ENCODE results near the gene PNMA8C.
"Not testable (repeated sequence)": the region's sequence is repeated elsewhere in the genome, so short reads cannot be mapped to it uniquely, and the experiment has no call there.

Gene PNMA8C

GRCh38 chr19:46380690-46381089 is 48.0 kb downstream of the PNMA8C start:
- peaks cover 2% of the 10 kb centered on the region for H3K4me1 Mint-ChIP-seq (ENCODE audit: low read depth)
- H3K4me3 Mint-ChIP-seq, result no peak overlapping the region
- H3K27me3 Mint-ChIP-seq, result no peaks in the 10 kb centered on the region
- no peaks in the 10 kb centered on the region for H3K9me3 Mint-ChIP-seq (ENCODE audit: low read depth)
- no peak overlapping the region for H3K27ac Mint-ChIP-seq
- peaks cover 9% of the 10 kb centered on the region for H3K36me3 Mint-ChIP-seq

GRCh38 chr19:46378268-46378667 is 50.5 kb downstream of the PNMA8C start:
- H3K4me3 Mint-ChIP-seq, result no peak overlapping the region
- no peaks in the 10 kb centered on the region for H3K27me3 Mint-ChIP-seq
- peaks cover 9% of the 10 kb centered on the region for H3K36me3 Mint-ChIP-seq
- H3K4me1 Mint-ChIP-seq (ENCODE audit: low read depth), result peaks cover 2% of the 10 kb centered on the region
- H3K9me3 Mint-ChIP-seq (ENCODE audit: low read depth), result no peaks in the 10 kb centered on the region
- no peak overlapping the region for H3K27ac Mint-ChIP-seq

- H3K4me1 Mint-ChIP-seq (ENCODE audit: low read depth), result peaks cover 10% of the 10 kb centered on the region
- H3K36me3 Mint-ChIP-seq, result peaks cover 9% of the 10 kb centered on the region
- H3K4me3 Mint-ChIP-seq, result no peak overlapping the region
- no peaks in the 10 kb centered on the region for H3K9me3 Mint-ChIP-seq (ENCODE audit: low read depth)
- H3K27me3 Mint-ChIP-seq, result no peaks in the 10 kb centered on the region
- H3K27ac Mint-ChIP-seq, result no peak overlapping the region
Measured at GRCh38 chr19:46376241-46377153, 52.2 kb downstream of the PNMA8C start.

- not testable (repeated sequence) for H3K27me3 Mint-ChIP-seq; H3K27ac Mint-ChIP-seq; H3K36me3 Mint-ChIP-seq; H3K4me3 Mint-ChIP-seq; H3K9me3 Mint-ChIP-seq (ENCODE audit: low read depth)
- peaks cover 16% of the 10 kb centered on the region for H3K4me1 Mint-ChIP-seq (ENCODE audit: low read depth)
Measured at GRCh38 chr19:46375476-46376067, 53.2 kb downstream of the PNMA8C start.
